Small intestine (tissue), 7 donors: ENCODE results near the gene GRAMD2A. TPM values are rescaled to one million over a fixed set of nuclear protein-coding genes. Genes with fewer than 3 reads are reported as not detected.

Experiments used
- DNase-seq, 2 donors: peaks; one replicate each; pipeline versions ENCODE4 v3.0.0 to v3.0.0-alpha.2; 2013
- FAIRE-seq: peaks from 2 replicates; lab custom pipeline; 2012; peaks lifted over from hg19 to GRCh38; lab: Jason Lieb, UNC
- H3K27ac ChIP-seq, 3 donors: one replicate each; pipeline ENCODE4 v1.5.1; 2013; ENCODE audit warnings: low read length in 2 of 3, mild to moderate bottlenecking in 2 of 3, control low read depth in 1 of 3, inconsistent platforms in 1 of 3, low read depth in 1 of 3, moderate library complexity in 1 of 3
- H3K27me3 ChIP-seq, 3 donors: one replicate each; pipeline ENCODE4 v1.6.1; 2013; ENCODE audit warnings: low read length in 3 of 3, inconsistent platforms in 1 of 3; ENCODE audit not compliant: control insufficient read depth in 3 of 3, insufficient read depth in 3 of 3
- H3K36me3 ChIP-seq, 3 donors: one replicate each; pipeline ENCODE4 v1.6.1; 2013; ENCODE audit warnings: low read length in 3 of 3, inconsistent platforms in 1 of 3, low read depth in 1 of 3, mild to moderate bottlenecking in 1 of 3, moderate library complexity in 1 of 3; ENCODE audit not compliant: control insufficient read depth in 3 of 3, insufficient read depth in 2 of 3
- H3K4me1 ChIP-seq, 3 donors: one replicate each; pipeline ENCODE4 v1.6.1; 2013; ENCODE audit warnings: low read length in 2 of 3, inconsistent platforms in 1 of 3, low read depth in 1 of 3, mild to moderate bottlenecking in 1 of 3, moderate library complexity in 1 of 3; ENCODE audit not compliant: control insufficient read depth in 3 of 3, insufficient read depth in 2 of 3
- H3K4me3 ChIP-seq, 3 donors: one replicate each; pipeline ENCODE4 v1.5.1; 2013; ENCODE audit warnings: low read length in 3 of 3, control low read depth in 1 of 3, inconsistent platforms in 1 of 3, low read depth in 1 of 3, mild to moderate bottlenecking in 1 of 3, moderate library complexity in 1 of 3
- H3K9me3 ChIP-seq, 2 donors: one replicate each; pipeline ENCODE4 v1.6.1; 2013; ENCODE audit warnings: low read depth in 1 of 2, low read length in 1 of 2; ENCODE audit not compliant: control insufficient read depth in 2 of 2, insufficient read depth in 1 of 2
- WGBS, 3 donors: extraction: QIAGEN DNeasy Blood & Tissue Kit; methylation state at CpG; one replicate each; pipeline ENCODE4 v1.1.7; 2013; 5-methylcytosine and 5-hydroxymethylcytosine counted together
- polyA plus RNA-seq, 4 donors: library from polyadenylated mRNA; stranded (reverse) in 3 of 4; unstranded in 1 of 4; fragments of 200-250 nt in 3 of 4; fragments of 120-200 nt in 1 of 4; gene quantifications; one replicate each; pipeline versions ENCODE4 v1.2.1 to v1.2.3, GENCODE V29; 2013
- donor health status: healthy with polysubstance abuse.
- donor health status: control.
- donor health status: control.
- donor health status: Bipolar disorder and iron deficiency.
- donor health status: healthy.

Gene GRAMD2A
- polyA plus RNA-seq, 4 donors: 0.67 to 10.1 (median 4.2) TPM

DNA sequence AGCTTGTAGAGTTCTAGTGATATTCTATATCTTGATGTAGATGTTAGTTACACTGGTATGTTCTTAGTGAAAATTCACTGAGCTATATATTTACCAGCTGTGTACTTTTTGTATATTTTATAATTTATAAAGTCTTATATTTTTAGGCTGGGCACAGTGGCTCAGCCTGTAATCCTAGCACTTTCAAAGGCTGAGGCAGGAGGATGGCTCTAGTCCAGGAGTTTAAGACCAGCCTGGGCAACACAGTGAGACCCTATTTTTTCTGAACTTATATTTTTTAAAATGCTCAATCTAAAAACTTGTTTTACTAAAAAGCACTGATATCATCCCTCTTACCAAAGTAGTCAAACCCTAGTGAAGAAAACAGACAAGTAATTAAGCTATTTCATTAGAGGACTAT, 84.8 kb downstream of the GRAMD2A start:
- Histone ChIP-seq H3K27ac (no peak overlapping the region), H3K9me3 (no peaks in the 10 kb centered on the region), H3K27me3 (no peaks in the 10 kb centered on the region), H3K4me3 (no peak overlapping the region), H3K4me1 (peaks cover 0 to 2% (median 0%) of the 10 kb centered on the region in 3 donors), H3K36me3 (no peaks in the 10 kb centered on the region)
- FAIRE-seq: no peak
- DNase-seq: no peak

- Histone ChIP-seq H3K36me3 (no peaks in the 10 kb centered on the region), H3K4me1 (peaks cover 0 to 2% (median 0%) of the 10 kb centered on the region in 3 donors), H3K27ac (no peak overlapping the region), H3K9me3 (no peaks in the 10 kb centered on the region), H3K4me3 (no peak overlapping the region), H3K27me3 (no peaks in the 10 kb centered on the region)
- WGBS, 3 donors: 80 to 90% (median 84%) methylated on average over 2 of the region's 2 CpGs
- DNase-seq (no peak), FAIRE-seq (no peak)
Measured at GRCh38 chr15:72112116-72112515, 85.5 kb downstream of the GRAMD2A start.

DNA sequence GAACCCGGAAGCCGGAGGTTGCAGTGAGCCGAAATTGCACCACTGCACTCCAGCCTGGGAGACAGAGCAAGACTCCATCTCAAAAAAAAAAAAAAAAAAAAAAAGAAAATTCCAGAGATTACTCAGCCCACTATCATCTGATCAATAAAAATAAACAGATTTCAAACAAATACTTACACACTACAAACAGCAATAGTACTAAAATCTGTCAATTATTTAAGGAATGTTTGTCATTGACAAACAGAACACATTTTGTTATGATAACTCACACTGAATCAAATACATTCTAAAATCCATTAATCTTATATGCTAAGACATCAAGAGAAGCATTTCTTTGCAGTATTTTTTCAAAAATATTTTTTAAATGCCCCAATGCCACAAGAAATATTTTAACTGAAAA, 87.2 kb downstream of the GRAMD2A start:
- Histone ChIP-seq H3K9me3 (no peaks in the 10 kb centered on the region), H3K4me1 (peaks cover 0 to 1% (median 0%) of the 10 kb centered on the region in 3 donors), H3K27me3 (no peaks in the 10 kb centered on the region), H3K36me3 (no peaks in the 10 kb centered on the region), H3K27ac (no peak overlapping the region), H3K4me3 (no peak overlapping the region)
- DNase-seq (no peak), FAIRE-seq (no peak)
- WGBS, 3 donors: 94 to 95% (median 95%) methylated on average over 3 of the region's 3 CpGs

Other genes with a start within 250 kb of the GRAMD2A start
- 10 to 100 TPM in 1 of 4 donors, 1 to 10 TPM in 3; 1.6 to 10.1 (median 2.6) TPM for gene MYO9A, start 79.6 kb downstream of the GRAMD2A start, polyA plus RNA-seq
- gene SENP8, start 79.4 kb downstream of the GRAMD2A start, polyA plus RNA-seq: 1 to 10 TPM in 2 of 4 donors, under 1 TPM in 2; 0.81 to 3.9 (median 1.4) TPM
- 100 to 1,000 TPM; 243 to 362 (median 254) TPM for gene PKM, start 33.4 kb upstream of the GRAMD2A start, polyA plus RNA-seq
- gene PARP6, start 74.8 kb upstream of the GRAMD2A start, polyA plus RNA-seq: 10 to 100 TPM; 22.7 to 81.2 (median 69.2) TPM
- gene CELF6, start 122.4 kb upstream of the GRAMD2A start, polyA plus RNA-seq: 10 to 100 TPM in 1 of 4 donors, 1 to 10 TPM in 1, under 1 TPM in 2; 0.54 to 10.9 (median 2.5) TPM
- 100 to 1,000 TPM in 2 of 4 donors, 10 to 100 TPM in 2; 39.7 to 255 (median 83.4) TPM for gene HEXA, start 178.2 kb upstream of the GRAMD2A start, polyA plus RNA-seq
- gene TMEM202, start 200.5 kb upstream of the GRAMD2A start, polyA plus RNA-seq: not detected